H1 (cell line): Measurements from ENCODE around the gene HDLBP. TPM values are rescaled to one million over a fixed set of nuclear protein-coding genes. Genes with fewer than 3 reads are reported as not detected.

Experiments used
- CTCF ChIA-PET: fragments of 300-600 bp; sonication (Branson Sonifier 250); formaldehyde crosslinking; loops from one replicate; lab custom pipeline; 2021; ENCODE audit not compliant: partially characterized antibody; lab: Charles Lee
- POLR2A ChIA-PET: fragments of 300-600 bp; sonication (Branson Sonifier 250); formaldehyde crosslinking; loops from one replicate; lab custom pipeline; 2021; ENCODE audit warnings: inconsistent platforms; ENCODE audit not compliant: partially characterized antibody; lab: Charles Lee
- DNase-seq, 2 experiments: peaks; one replicate each; pipeline versions ENCODE4 v3.0.0 to v3.0.0-alpha.2; 2010 to 2022; ENCODE audit warnings: low spot score in 2 of 2, low read depth in 1 of 2, mixed read lengths in 1 of 2
- FAIRE-seq: peaks from 2 replicates; lab custom pipeline; 2011; peaks lifted over from hg19 to GRCh38; lab: Jason Lieb, UNC
- H2AFZ ChIP-seq: 2 replicates; pipeline ENCODE4 v1.8.1; 2012; ENCODE audit warnings: low read length, inconsistent platforms
- H2AK5ac ChIP-seq: 2 replicates; pipeline ENCODE4 v1.6.1; 2013; ENCODE audit warnings: low read depth, low read length
- H2BK120ac ChIP-seq: replicated peaks from 2 replicates; pipeline ENCODE3; 2013; ENCODE audit warnings: low read depth, low read length, inconsistent platforms
- H2BK12ac ChIP-seq: 2 replicates; pipeline ENCODE4 v1.6.1; 2013; ENCODE audit warnings: low read depth, low read length
- H2BK15ac ChIP-seq: 2 replicates; pipeline ENCODE4 v1.6.1; 2013; ENCODE audit warnings: low read length
- H2BK20ac ChIP-seq: 2 replicates; pipeline ENCODE4 v1.6.1; 2013; ENCODE audit warnings: low read length
- H2BK5ac ChIP-seq: 2 replicates; pipeline ENCODE4 v1.6.1; 2013; ENCODE audit warnings: low read depth, low read length
- H3K14ac ChIP-seq: 2 replicates; pipeline ENCODE4 v1.6.1; 2013; ENCODE audit warnings: inconsistent platforms; ENCODE audit not compliant: insufficient read length
- H3K18ac ChIP-seq: 2 replicates; pipeline ENCODE4 v1.6.1; 2013; ENCODE audit warnings: low read length; ENCODE audit errors: extremely low read depth
- H3K23ac ChIP-seq: 2 replicates; pipeline ENCODE4 v1.6.1; 2013; ENCODE audit warnings: inconsistent platforms; ENCODE audit not compliant: insufficient read length
- H3K23me2 ChIP-seq: 2 replicates; pipeline ENCODE4 v1.6.1; 2013; ENCODE audit warnings: low read depth, low read length
- H3K27ac ChIP-seq: 2 replicates; pipeline ENCODE4 v1.6.1; 2011; ENCODE audit warnings: low read depth, low read length, inconsistent platforms
- H3K27me3 ChIP-seq, 4 experiments: replicated peaks in 1 of 4; 1 replicate in 1 of 4; 2 replicates in 3 of 4; pipeline versions ENCODE4 v1.6.1 to v1.8.1; 2011 to 2013; ENCODE audit warnings: low read length in 3 of 4, mild to moderate bottlenecking in 3 of 4, inconsistent platforms in 2 of 4, mixed read lengths in 2 of 4, moderate library complexity in 1 of 4; ENCODE audit not compliant: control insufficient read depth in 3 of 4, insufficient read depth in 3 of 4; ENCODE audit errors: extremely low read depth in 1 of 4
- H3K36me3 ChIP-seq, 4 experiments: 2 replicates each; pipeline versions ENCODE4 v1.6.1 to v1.8.1; 2011 to 2013; ENCODE audit warnings: mild to moderate bottlenecking in 4 of 4, low read length in 3 of 4, moderate library complexity in 2 of 4, control low read depth in 1 of 4, inconsistent platforms in 1 of 4; ENCODE audit not compliant: insufficient read depth in 4 of 4, control insufficient read depth in 2 of 4
- H3K4ac ChIP-seq: replicated peaks from 2 replicates; pipeline ENCODE3; 2013; ENCODE audit warnings: low read length, low read depth, mixed read lengths, inconsistent platforms; ENCODE audit not compliant: insufficient read length
- H3K4me1 ChIP-seq, 4 experiments: replicated peaks in 1 of 4; 1 replicate in 1 of 4; 2 replicates in 3 of 4; pipeline versions ENCODE4 v1.6.1 to v1.8.1; 2011 to 2013; ENCODE audit warnings: low read length in 3 of 4, inconsistent platforms in 2 of 4, mixed read lengths in 1 of 4; ENCODE audit not compliant: insufficient read depth in 4 of 4, control insufficient read depth in 3 of 4
- H3K4me2 ChIP-seq, 2 experiments: 2 replicates each; pipeline versions ENCODE4 v1.6.1 to v1.8.1; 2011 to 2013; ENCODE audit warnings: low read depth in 2 of 2, low read length in 2 of 2, control low read depth in 1 of 2, inconsistent platforms in 1 of 2, mild to moderate bottlenecking in 1 of 2; ENCODE audit not compliant: insufficient read depth in 1 of 2
- H3K4me3 ChIP-seq, 4 experiments: fragments of 200-600, 300-600 bp in 1 of 4; sonication (generic), shearing (Covaris generic), sonication (Bioruptor Twin) in 1 of 4; 2 replicates each; pipeline versions ENCODE4 v1.5.1 to v1.8.1; 2011 to 2016; ENCODE audit warnings: low read length in 4 of 4, low read depth in 3 of 4, control low read depth in 2 of 4, inconsistent platforms in 2 of 4, mild to moderate bottlenecking in 2 of 4, mixed read lengths in 1 of 4, moderate library complexity in 1 of 4; ENCODE audit not compliant: insufficient read depth in 2 of 4; ENCODE audit errors: extremely low read depth in 1 of 4
- H3K56ac ChIP-seq: replicated peaks from 2 replicates; pipeline ENCODE3; 2013; ENCODE audit warnings: low read depth, mild to moderate bottlenecking, mixed read lengths, low read length, inconsistent platforms; ENCODE audit not compliant: insufficient read length
- H3K79me1 ChIP-seq: 2 replicates; pipeline ENCODE4 v1.6.1; 2013; ENCODE audit warnings: low read depth, low read length, control low read depth
- H3K79me2 ChIP-seq, 2 experiments: 2 replicates each; pipeline versions ENCODE4 v1.6.1 to v1.8.1; 2012 to 2013; ENCODE audit warnings: low read length in 2 of 2, mild to moderate bottlenecking in 2 of 2, inconsistent platforms in 1 of 2; ENCODE audit not compliant: insufficient read depth in 2 of 2, control insufficient read depth in 1 of 2
- H3K9ac ChIP-seq, 4 experiments: replicated peaks in 1 of 4; 1 replicate in 1 of 4; 2 replicates in 3 of 4; pipeline versions ENCODE4 v1.6.1 to v1.8.1; 2011 to 2013; ENCODE audit warnings: low read depth in 3 of 4, low read length in 3 of 4, control low read depth in 2 of 4, mild to moderate bottlenecking in 2 of 4, moderate library complexity in 2 of 4, inconsistent platforms in 1 of 4; ENCODE audit errors: extremely low read depth in 1 of 4
- H3K9me3 ChIP-seq, 2 experiments: 2 replicates each; pipeline versions ENCODE4 v1.6.1 to v1.8.1; 2012 to 2013; ENCODE audit warnings: mild to moderate bottlenecking in 2 of 2, moderate library complexity in 2 of 2, control low read depth in 1 of 2, inconsistent platforms in 1 of 2, low read depth in 1 of 2, low read length in 1 of 2, mixed read lengths in 1 of 2; ENCODE audit not compliant: insufficient read depth in 2 of 2
- H4K20me1 ChIP-seq, 2 experiments: replicated peaks in 1 of 2; 2 replicates each; pipeline versions ENCODE3 to v1.8.1; 2011 to 2013; ENCODE audit warnings: inconsistent platforms in 2 of 2, low read length in 2 of 2, mild to moderate bottlenecking in 1 of 2; ENCODE audit not compliant: insufficient read depth in 2 of 2, control insufficient read depth in 1 of 2
- H4K5ac ChIP-seq: 2 replicates; pipeline ENCODE4 v1.6.1; 2013; ENCODE audit warnings: low read length, low read depth, mixed read lengths, inconsistent platforms; ENCODE audit not compliant: insufficient read length
- H4K8ac ChIP-seq: 2 replicates; pipeline ENCODE4 v1.8.0; 2013; ENCODE audit warnings: mild to moderate bottlenecking, moderate library complexity, low read length, inconsistent platforms; ENCODE audit not compliant: insufficient read depth; ENCODE audit errors: extremely low read depth
- H4K91ac ChIP-seq: replicated peaks from 2 replicates; pipeline ENCODE3; 2013; ENCODE audit warnings: low read length, mixed read lengths, inconsistent platforms; ENCODE audit not compliant: insufficient read length
- ATF3 ChIP-seq: IDR thresholded peaks from 2 replicates; pipeline ENCODE4 v1.6.1; 2011; ENCODE audit warnings: low read depth, mild to moderate bottlenecking, low read length; ENCODE audit not compliant: insufficient read depth
- GTF2F1 ChIP-seq: IDR thresholded peaks from 2 replicates; pipeline ENCODE4 v1.6.1; 2012; ENCODE audit warnings: low read depth, low read length, improper control_type of control experiment, borderline replicate concordance
- POLR2AphosphoS5 ChIP-seq: IDR thresholded peaks from 2 replicates; pipeline ENCODE4 v1.6.1; 2011; ENCODE audit warnings: low read depth, low read length
- SRF ChIP-seq: IDR thresholded peaks from 2 replicates; pipeline ENCODE4 v1.6.1; 2011; ENCODE audit warnings: mild to moderate bottlenecking, low read depth, low read length, moderate library complexity
- SUZ12 ChIP-seq: fragments of 200-600 bp; sonication (generic); IDR thresholded peaks from 2 replicates; pipeline ENCODE4 v1.6.1; 2012; ENCODE audit warnings: mild to moderate bottlenecking, inconsistent platforms, low read length, moderate library complexity, mixed read lengths
- TCF12 ChIP-seq: IDR thresholded peaks from 2 replicates; pipeline ENCODE4 v1.6.1; 2011; ENCODE audit warnings: low read depth, mild to moderate bottlenecking, low read length
- YY1 ChIP-seq: IDR thresholded peaks from 2 replicates; pipeline ENCODE4 v1.6.1; 2011; ENCODE audit warnings: low read depth, mild to moderate bottlenecking, low read length
- WGBS, 2 experiments: shearing (Covaris generic) in 1 of 2; methylation state at CpG; one replicate each; pipeline versions ENCODE4 v1.1.6 to v1.1.7; 2013 to 2015; ENCODE audit warnings: low lambda C conversion rate in 2 of 2, mixed read lengths in 2 of 2, inconsistent platforms in 1 of 2, low coverage in 1 of 2, missing lambda C conversion rate in 1 of 2; ENCODE audit not compliant: insufficient replicate concordance in 2 of 2, insufficient coverage in 1 of 2, insufficient read length in 1 of 2; ENCODE audit errors: extremely low coverage in 1 of 2, missing lambda C conversion rate in 1 of 2; 5-methylcytosine and 5-hydroxymethylcytosine counted together
- polyA plus RNA-seq, 7 experiments: library from polyadenylated mRNA; depleted of rRNA in 3 of 7; stranded (reverse) in 5 of 7; unstranded in 2 of 7; fragments of >200 nt in 5 of 7; fragments of 200-250 nt in 2 of 7; gene quantifications; 1 replicate in 5 of 7; 2 replicates in 1 of 7; 4 replicates in 1 of 7; pipeline versions ENCODE4 v1.2.1 to v1.2.3, GENCODE V29; 2011 to 2013; ENCODE audit warnings: missing spikeins in 2 of 7, mixed read lengths in 2 of 7
- total RNA-seq: library from RNA; stranded (reverse); fragmentation: NEBNext Ultra II Directional; extraction: Animal tissue kit (Norgen Biotek cat#: 25700); gene quantifications from 2 replicates; pipeline ENCODE4 v1.2.1, GENCODE V29; 2021

HDLBP gene
- total and polyA plus RNA-seq, 2 of the 8 experiments (the other 6 are each of a cell fraction or from before 2014, with no cell fraction given) = 185 to 360 TPM

DNA sequence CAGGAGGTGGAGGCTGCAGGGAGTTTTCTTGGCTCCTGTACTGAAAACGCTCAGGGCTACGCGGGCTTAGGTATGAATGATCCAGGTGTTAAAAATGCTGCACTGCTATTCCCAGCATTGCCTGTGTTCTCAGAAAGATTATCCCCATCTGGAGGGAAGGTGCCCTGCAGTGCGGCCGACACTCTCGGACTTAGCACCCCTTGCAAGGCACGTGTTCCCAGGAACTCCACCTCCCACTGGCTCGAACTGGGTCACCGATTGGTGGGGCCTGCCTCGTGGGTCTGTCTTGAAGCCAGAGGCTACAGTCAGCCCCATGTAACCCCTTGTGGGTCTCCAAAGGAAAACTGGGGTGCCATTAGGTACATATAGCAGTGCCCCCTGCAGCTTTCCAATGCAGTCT is 101.3 kb downstream of the HDLBP start:
- Histone ChIP-seq H3K4me1 (peaks cover 0 to 20% (median 10%) of the 10 kb centered on the region in 4 experiments; a peak in 6 of 7 replicates), H3K23ac (no peak overlapping the region), H3K4ac (no peak overlapping the region), H2AK5ac (no peak overlapping the region), H3K79me2 (no peaks in the 10 kb centered on the region), H2BK5ac (no peak overlapping the region), H4K20me1 (no peaks in the 10 kb centered on the region), H2BK12ac (no peak overlapping the region), H4K5ac (no peak overlapping the region), H2BK120ac (no peak overlapping the region), H3K9ac (no peak overlapping the region), H3K4me2 (no peak overlapping the region), H3K14ac (no peak overlapping the region), H3K27ac (no peak overlapping the region), H4K91ac (no peak overlapping the region), H3K23me2 (peaks cover 7% of the 10 kb centered on the region; the same call in 1 of the 2 replicates), H4K8ac (no peak overlapping the region), H2BK20ac (no peak overlapping the region), H3K9me3 (no peaks in the 10 kb centered on the region), H3K79me1 (no peaks in the 10 kb centered on the region), H3K27me3 (no peaks in the 10 kb centered on the region), H2AFZ (no peak overlapping the region), H2BK15ac (no peak overlapping the region), H3K18ac (no peak overlapping the region), H3K4me3 (no peak overlapping the region), H3K36me3 (no peaks in the 10 kb centered on the region), H3K56ac (no peak overlapping the region)
- POLR2A ChIA-PET = interaction anchor here (0.8 kb wide), 1 partner anchor 19 kb away, joined by 3 read pairs; no protein-coding TSS in a partner anchor
- DNase-seq = no peak
- WGBS, 2 experiments = 81% methylated on average over 10 of the region's 10 CpGs; no CpG with 5 or more reads in 1 of the 2 experiments
- TF ChIP-seq YY1 (no peak), GTF2F1 (no peak), SUZ12 (no peak), POLR2AphosphoS5 (no peak), ATF3 (no peak), SRF (no peak), TCF12 (no peak)
- CTCF ChIA-PET = interaction anchor here (0.5 to 1.4 kb wide), 4 partner anchors 12 to 178 kb away, joined by 3 read pairs; no protein-coding TSS in a partner anchor
- FAIRE-seq = no peak
